Adrenal gland (tissue), 12 donors: ENCODE results near the gene RAPGEF2. TPM values are rescaled to one million over a fixed set of nuclear protein-coding genes. Genes with fewer than 3 reads are reported as not detected.
"Not testable (repeated sequence)": the region's sequence is repeated elsewhere in the genome, so short reads cannot be mapped to it uniquely, and the experiment has no call there.

Experiments used
- DNase-seq, 7 donors: peaks; one replicate each; pipeline ENCODE4 v3.0.0-alpha.2; 2019 to 2020
- H3K27ac ChIP-seq, 5 donors: fragments of 200-600 bp; sonication (generic) in 4 of 5; 1 replicate in 3 of 5; 2 replicates in 2 of 5; pipeline versions ENCODE4 v1.5.1 to v1.8.0; 2016 to 2020; ENCODE audit warnings: mild to moderate bottlenecking in 1 of 5
- H3K27me3 ChIP-seq: fragments of 200-600 bp; 2 replicates; pipeline ENCODE4 v1.8.0; 2021
- H3K36me3 ChIP-seq, 2 donors: fragments of 200-600 bp; replicated peaks in 1 of 2; 1 replicate in 1 of 2; 2 replicates in 1 of 2; pipeline versions ENCODE4 v1.5.1 to v1.8.0; 2018 to 2022
- H3K4me1 ChIP-seq, 2 donors: fragments of 200-600 bp; replicated peaks in 1 of 2; 1 replicate in 1 of 2; 2 replicates in 1 of 2; pipeline versions ENCODE4 v1.5.1 to v1.8.0; 2018 to 2021
- H3K4me3 ChIP-seq, 4 donors: fragments of 200-600 bp; sonication (generic) in 3 of 4; one replicate each; pipeline ENCODE4 v1.5.1; 2016 to 2018
- H3K9me3 ChIP-seq, 3 donors: fragments of 200-600 bp; sonication (generic) in 1 of 3; replicated peaks in 1 of 3; 1 replicate in 2 of 3; 2 replicates in 1 of 3; pipeline versions ENCODE4 v1.5.1 to v1.8.0; 2016 to 2021
- POLR2A ChIP-seq, 2 donors: fragments of 450-650 bp; IDR thresholded peaks; one replicate each; pipeline ENCODE4 v1.6.1; 2017; ENCODE audit warnings: antibody characterized with exemption in 2 of 2, mild to moderate bottlenecking in 2 of 2, moderate library complexity in 1 of 2
- WGBS, 4 donors: extraction: QIAGEN DNeasy Blood & Tissue Kit in 2 of 4; methylation state at CpG; one replicate each; pipeline versions ENCODE4 v1.1.5 to v1.1.7; 2013 to 2017; 5-methylcytosine and 5-hydroxymethylcytosine counted together
- intact Hi-C, 2 donors: fragments of 100-400 bp; cut with DNase I; formaldehyde crosslinking; loops; one replicate each; pipeline versions ENCODE4 v1.14.1 to v1.15.0; 2022 to 2023
- polyA plus RNA-seq, 3 donors: library from polyadenylated mRNA; stranded (reverse); fragments of 200-250 nt in 2 of 3; fragments of 350-450 nt in 1 of 3; fragmentation: Illumina TruSeq in 1 of 3; extraction: RNeasy Lipid Tissue Mini Kit (QIAGEN cat#74804) in 1 of 3; gene quantifications; one replicate each; pipeline ENCODE4 v1.2.3, GENCODE V29; 2013 to 2014
- total RNA-seq, 9 donors: library from RNA; depleted of rRNA in 4 of 9; stranded (reverse); fragments of >200 nt in 4 of 9; fragments of 120-200 nt in 1 of 9; fragmentation: NEBNext Ultra II Directional in 1 of 9; extraction: Animal tissue kit (Norgen Biotek cat#: 25700) in 1 of 9; gene quantifications; one replicate each; pipeline versions ENCODE4 v1.1.0 to v1.2.4, GENCODE V29; 2013 to 2023
- TF ChIP-seq, protein P1 (sequence below), 6 experiments: fragments of 450-650 bp in 4 of 6; fragments of 200-600 bp in 2 of 6; sonication (generic) in 1 of 6; IDR thresholded peaks; 1 replicate in 5 of 6; 2 replicates in 1 of 6; pipeline versions ENCODE4 v1.5.1 to v1.8.0; 2016 to 2021; ENCODE audit warnings: antibody characterized with exemption in 6 of 6, mild to moderate bottlenecking in 2 of 6, moderate library complexity in 1 of 6
- donor health status: healthy with polysubstance abuse.
- donor health status: Bipolar disorder and iron deficiency.
- donor health status: DM: yes; HTN: yes; CAD: no.
- donor health status: DM: no; HTN: no; CAD: no.
- donor health status: DM: no; HTN: no; CAD: no.
- donor health status: DM: yes; HTN: yes; CAD: no.

The RAPGEF2 gene
- total and polyA plus RNA-seq, 12 donors, result 5.2 to 53.9 (median 25.3) TPM

- no peaks in the 10 kb centered on the region for H3K27me3 ChIP-seq
- intact Hi-C loops, result no loop called here
- peaks cover 0 to 12% of the 10 kb centered on the region in 2 donors for H3K4me1 ChIP-seq
- H3K27ac ChIP-seq, result no peak overlapping the region
- no peaks in the 10 kb centered on the region for H3K9me3 ChIP-seq
- WGBS, 4 donors, result 81 to 86% (median 85%) methylated on average over 4 of the region's 4 CpGs
- TF ChIP-seq, protein P1, sequence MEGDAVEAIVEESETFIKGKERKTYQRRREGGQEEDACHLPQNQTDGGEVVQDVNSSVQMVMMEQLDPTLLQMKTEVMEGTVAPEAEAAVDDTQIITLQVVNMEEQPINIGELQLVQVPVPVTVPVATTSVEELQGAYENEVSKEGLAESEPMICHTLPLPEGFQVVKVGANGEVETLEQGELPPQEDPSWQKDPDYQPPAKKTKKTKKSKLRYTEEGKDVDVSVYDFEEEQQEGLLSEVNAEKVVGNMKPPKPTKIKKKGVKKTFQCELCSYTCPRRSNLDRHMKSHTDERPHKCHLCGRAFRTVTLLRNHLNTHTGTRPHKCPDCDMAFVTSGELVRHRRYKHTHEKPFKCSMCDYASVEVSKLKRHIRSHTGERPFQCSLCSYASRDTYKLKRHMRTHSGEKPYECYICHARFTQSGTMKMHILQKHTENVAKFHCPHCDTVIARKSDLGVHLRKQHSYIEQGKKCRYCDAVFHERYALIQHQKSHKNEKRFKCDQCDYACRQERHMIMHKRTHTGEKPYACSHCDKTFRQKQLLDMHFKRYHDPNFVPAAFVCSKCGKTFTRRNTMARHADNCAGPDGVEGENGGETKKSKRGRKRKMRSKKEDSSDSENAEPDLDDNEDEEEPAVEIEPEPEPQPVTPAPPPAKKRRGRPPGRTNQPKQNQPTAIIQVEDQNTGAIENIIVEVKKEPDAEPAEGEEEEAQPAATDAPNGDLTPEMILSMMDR (IDR thresholded peaks at IDR 0.05), result no peak
- TF ChIP-seq POLR2A (IDR thresholded peaks at IDR 0.05), result no peak
- H3K36me3 ChIP-seq, result no peaks in the 10 kb centered on the region
- no peak for DNase-seq
- H3K4me3 ChIP-seq, result no peak overlapping the region
Measured at GRCh38 chr4:159111416-159111815, 8.5 kb downstream of the RAPGEF2 start.

DNA sequence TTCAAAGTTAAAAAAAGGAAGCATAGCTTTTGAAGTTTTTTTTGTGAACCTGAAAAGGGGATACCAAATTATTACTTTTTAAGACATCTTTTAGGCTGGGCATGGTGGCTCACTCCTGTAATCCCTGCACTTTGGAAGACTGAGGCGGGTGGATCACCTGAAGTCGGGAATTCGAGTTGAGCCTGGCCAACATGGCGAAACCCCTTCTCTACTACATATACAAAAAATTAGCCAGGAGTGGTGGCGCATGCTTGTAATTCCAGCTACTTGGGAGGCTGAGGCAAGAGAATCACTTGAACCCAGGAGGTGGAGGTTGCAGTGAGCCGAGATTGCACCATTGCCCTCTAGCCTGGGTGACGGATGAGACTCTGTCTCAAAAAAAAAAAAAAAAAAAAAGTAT is 10.5 kb downstream of the RAPGEF2 start:
- H3K27ac ChIP-seq, H3K27me3 ChIP-seq, H3K36me3 ChIP-seq, H3K9me3 ChIP-seq, H3K4me3 ChIP-seq, H3K4me1 ChIP-seq, intact Hi-C loops, DNase-seq: not testable (repeated sequence)
- WGBS, 4 donors, result 95 to 99% (median 97%) methylated on average over 7 of the region's 7 CpGs

- WGBS, 4 donors, result 90 to 94% (median 93%) methylated on average over 2 of the region's 2 CpGs
- H3K9me3 ChIP-seq, intact Hi-C loops, H3K4me1 ChIP-seq, H3K36me3 ChIP-seq, H3K27me3 ChIP-seq, DNase-seq, H3K4me3 ChIP-seq, H3K27ac ChIP-seq: not testable (repeated sequence)
Measured at GRCh38 chr4:159116098-159116497, 13.2 kb downstream of the RAPGEF2 start.

GRCh38 chr4:159116693-159117092 is 13.8 kb downstream of the RAPGEF2 start:
- intact Hi-C loops, H3K27ac ChIP-seq, H3K9me3 ChIP-seq, H3K4me1 ChIP-seq, H3K4me3 ChIP-seq, H3K36me3 ChIP-seq, H3K27me3 ChIP-seq, DNase-seq: not testable (repeated sequence)

GRCh38 chr4:159117564-159117963 is 14.7 kb downstream of the RAPGEF2 start:
- H3K27me3 ChIP-seq, result no peaks in the 10 kb centered on the region
- intact Hi-C loops, result no loop called here
- TF ChIP-seq POLR2A (IDR thresholded peaks at IDR 0.05), result no peak
- DNase-seq, result no peak
- no peaks in the 10 kb centered on the region for H3K9me3 ChIP-seq
- 79 to 95% (median 88%) methylated on average over 2 of the region's 2 CpGs for WGBS, 4 donors
- no peaks in the 10 kb centered on the region for H3K4me1 ChIP-seq
- H3K36me3 ChIP-seq, result no peaks in the 10 kb centered on the region
- no peak overlapping the region for H3K27ac ChIP-seq
- no peak overlapping the region for H3K4me3 ChIP-seq

- no peaks in the 10 kb centered on the region for H3K27me3 ChIP-seq
- TF ChIP-seq, protein P1 (IDR thresholded peaks at IDR 0.05), result no peak
- no peak for TF ChIP-seq POLR2A (IDR thresholded peaks at IDR 0.05)
- intact Hi-C loops, result no loop called here
- H3K9me3 ChIP-seq, result no peaks in the 10 kb centered on the region
- DNase-seq, result no peak
- H3K4me3 ChIP-seq, result no peak overlapping the region
- no peak overlapping the region for H3K27ac ChIP-seq
- WGBS, 4 donors, result 70 to 85% (median 83%) methylated on average over 2 of the region's 2 CpGs
- H3K36me3 ChIP-seq, result no peaks in the 10 kb centered on the region
- H3K4me1 ChIP-seq, result no peaks in the 10 kb centered on the region
Measured at GRCh38 chr4:159117968-159118367, 15.1 kb downstream of the RAPGEF2 start.
